HEK293T (cell line): ENCODE measurements around the gene KRTAP10-5.

Experiments used
- CTCF ChIA-PET: fragments of 350-600 bp; formaldehyde crosslinking; extraction: SDS; loops from one replicate; lab custom pipeline; 2021; ENCODE audit warnings: antibody characterized with exemption, inconsistent platforms; lab: Yijun Ruan, JAX
- POLR2A ChIA-PET: fragments of 350-600 bp; formaldehyde crosslinking; extraction: SDS; loops from one replicate; lab custom pipeline; 2020; ENCODE audit warnings: antibody characterized with exemption, inconsistent platforms; lab: Yijun Ruan, JAX
- DNase-seq: peaks from one replicate; pipeline ENCODE4 v3.0.0; 2012; ENCODE audit warnings: mixed read lengths; ENCODE audit errors: extremely low spot score
- ARNT ChIP-seq: fragments of 450-650 bp; IDR thresholded peaks from 2 replicates; pipeline ENCODE4 v1.6.1; 2017; ENCODE audit warnings: mild to moderate bottlenecking
- BHLHE40 ChIP-seq: fragments of 450-650 bp; IDR thresholded peaks from 2 replicates; pipeline ENCODE4 v1.6.1; 2016; ENCODE audit warnings: mild to moderate bottlenecking, moderate library complexity, borderline replicate concordance
- CTBP1 ChIP-seq: fragments of 450-650 bp; IDR thresholded peaks from 2 replicates; pipeline ENCODE4 v1.6.1; 2016; ENCODE audit warnings: borderline replicate concordance
- ELF4 ChIP-seq: fragments of 450-650 bp; IDR thresholded peaks from 2 replicates; pipeline ENCODE4 v1.6.1; 2017; ENCODE audit warnings: antibody characterized with exemption
- FOXA1 ChIP-seq: fragments of 450-650 bp; IDR thresholded peaks from 2 replicates; pipeline ENCODE4 v1.6.1; 2016; ENCODE audit warnings: mild to moderate bottlenecking
- FOXK2 ChIP-seq: fragments of 450-650 bp; IDR thresholded peaks from 2 replicates; pipeline ENCODE4 v1.6.1; 2016; ENCODE audit warnings: mild to moderate bottlenecking
- FOXM1 ChIP-seq: fragments of 450-650 bp; IDR thresholded peaks from 2 replicates; pipeline ENCODE4 v1.6.1; 2017; ENCODE audit warnings: mild to moderate bottlenecking, borderline replicate concordance
- HDGF ChIP-seq: fragments of 450-650 bp; IDR thresholded peaks from 2 replicates; pipeline ENCODE4 v1.6.1; 2017; ENCODE audit warnings: antibody characterized with exemption, borderline replicate concordance
- L3MBTL2 ChIP-seq: fragments of 450-650 bp; conservative IDR thresholded peaks from 2 replicates; pipeline ENCODE4 v1.6.1; 2016; ENCODE audit warnings: mild to moderate bottlenecking
- LEF1 ChIP-seq: fragments of 450-650 bp; IDR thresholded peaks from 2 replicates; pipeline ENCODE4 v1.6.1; 2017; ENCODE audit warnings: mild to moderate bottlenecking, borderline replicate concordance
- NFRKB ChIP-seq: fragments of 450-650 bp; IDR thresholded peaks from 2 replicates; pipeline ENCODE4 v1.6.1; 2016; ENCODE audit warnings: mild to moderate bottlenecking, moderate library complexity
- PKNOX1 ChIP-seq: fragments of 450-650 bp; IDR thresholded peaks from 2 replicates; pipeline ENCODE4 v1.6.1; 2016
- SP1 ChIP-seq: fragments of 450-650 bp; IDR thresholded peaks from 2 replicates; pipeline ENCODE4 v1.6.1; 2017
- SUZ12 ChIP-seq: fragments of 450-650 bp; IDR thresholded peaks from 2 replicates; pipeline ENCODE4 v1.6.1; 2016; ENCODE audit warnings: mild to moderate bottlenecking
- TARDBP ChIP-seq: fragments of 450-650 bp; IDR thresholded peaks from 2 replicates; pipeline ENCODE4 v1.6.1; 2016
- ZNF384 ChIP-seq: fragments of 450-650 bp; IDR thresholded peaks from 2 replicates; pipeline ENCODE4 v1.6.1; 2016

Gene KRTAP10-5

GRCh38 chr21:44625756-44626155 lies 45.4 kb upstream of the KRTAP10-5 start:
- TF ChIP-seq HDGF = no peak
- CTCF ChIA-PET = interaction anchor here (0.6 kb wide), 1 partner anchor 90 kb away, joined by 3 read pairs; no protein-coding TSS in a partner anchor
- POLR2A ChIA-PET = no interaction called here
- DNase-seq = no peak

GRCh38 chr21:44623575-44623974 lies 43.2 kb upstream of the KRTAP10-5 start:
- ChIA-PET CTCF (no interaction called here), POLR2A (no interaction called here)
- TF ChIP-seq NFRKB (no peak), CTBP1 (no peak), SP1 (no peak), FOXA1 (no peak), TARDBP (no peak), HDGF (no peak), ARNT (no peak), ELF4 (no peak), BHLHE40 (no peak), FOXK2 (no peak), ZNF384 (no peak), L3MBTL2 (no peak)
- DNase-seq = no peak

GRCh38 chr21:44619886-44620285 lies 39.5 kb upstream of the KRTAP10-5 start:
- CTCF ChIA-PET = no interaction called here
- no peak for DNase-seq
- POLR2A ChIA-PET = no interaction called here
- TF ChIP-seq L3MBTL2 = no peak
- TF ChIP-seq NFRKB = no peak
- no peak for TF ChIP-seq SP1
- TF ChIP-seq FOXA1 = no peak
- no peak for TF ChIP-seq FOXK2
- no peak for TF ChIP-seq TARDBP
- TF ChIP-seq BHLHE40 = no peak
- TF ChIP-seq LEF1 = no peak
- no peak for TF ChIP-seq ELF4
- no peak for TF ChIP-seq ZNF384
- no peak for TF ChIP-seq PKNOX1
- no peak for TF ChIP-seq FOXM1
- TF ChIP-seq CTBP1 = no peak
- no peak for TF ChIP-seq HDGF
- TF ChIP-seq SUZ12 = no peak

- no peak for DNase-seq
- CTCF ChIA-PET = no interaction called here
- POLR2A ChIA-PET = no interaction called here
- no peak for TF ChIP-seq CTBP1
- TF ChIP-seq LEF1 = no peak
- no peak for TF ChIP-seq ZNF384
- no peak for TF ChIP-seq ELF4
- TF ChIP-seq NFRKB = no peak
- TF ChIP-seq ARNT = no peak
- no peak for TF ChIP-seq BHLHE40
- no peak for TF ChIP-seq PKNOX1
- no peak for TF ChIP-seq SP1
- no peak for TF ChIP-seq FOXM1
These were observed 38.5 kb upstream of the KRTAP10-5 start for GRCh38 chr21:44618909-44619308.

GRCh38 chr21:44618504-44618903 lies 38.1 kb upstream of the KRTAP10-5 start:
- DNase-seq = no peak
- POLR2A ChIA-PET = no interaction called here
- CTCF ChIA-PET = no interaction called here
- TF ChIP-seq HDGF = no peak
- no peak for TF ChIP-seq TARDBP
- TF ChIP-seq BHLHE40 = no peak
- TF ChIP-seq SUZ12 = no peak
- TF ChIP-seq CTBP1 = no peak
- TF ChIP-seq ELF4 = no peak
- no peak for TF ChIP-seq NFRKB
- no peak for TF ChIP-seq LEF1
- TF ChIP-seq ARNT = no peak
- TF ChIP-seq L3MBTL2 = no peak
- TF ChIP-seq FOXA1 = no peak
- TF ChIP-seq FOXK2 = no peak
- no peak for TF ChIP-seq PKNOX1
- TF ChIP-seq ZNF384 = no peak
- no peak for TF ChIP-seq SP1
- no peak for TF ChIP-seq FOXM1

- POLR2A ChIA-PET = no interaction called here
- CTCF ChIA-PET = no interaction called here
- TF ChIP-seq CTBP1 = no peak
- no peak for TF ChIP-seq FOXM1
- no peak for TF ChIP-seq FOXK2
- TF ChIP-seq PKNOX1 = no peak
- no peak for TF ChIP-seq SP1
- TF ChIP-seq LEF1 = no peak
- no peak for TF ChIP-seq HDGF
- TF ChIP-seq SUZ12 = no peak
- no peak for TF ChIP-seq L3MBTL2
- no peak for TF ChIP-seq FOXA1
- TF ChIP-seq ARNT = no peak
- no peak for TF ChIP-seq BHLHE40
- no peak for TF ChIP-seq NFRKB
- TF ChIP-seq TARDBP = no peak
- TF ChIP-seq ZNF384 = no peak
- TF ChIP-seq ELF4 = no peak
- DNase-seq = no peak
These were observed 36.7 kb upstream of the KRTAP10-5 start for GRCh38 chr21:44617071-44617501.
